ENCODE measurements around the gene NXPH3.

NXPH3 gene

GRCh38 chr17:49580055-49580721 lies 4.5 kb downstream of the NXPH3 start:
- H3K36me3 ChIP-seq (replicated peaks) = no peaks in the 10 kb centered on the region
- TF ChIP-seq, protein P1, sequence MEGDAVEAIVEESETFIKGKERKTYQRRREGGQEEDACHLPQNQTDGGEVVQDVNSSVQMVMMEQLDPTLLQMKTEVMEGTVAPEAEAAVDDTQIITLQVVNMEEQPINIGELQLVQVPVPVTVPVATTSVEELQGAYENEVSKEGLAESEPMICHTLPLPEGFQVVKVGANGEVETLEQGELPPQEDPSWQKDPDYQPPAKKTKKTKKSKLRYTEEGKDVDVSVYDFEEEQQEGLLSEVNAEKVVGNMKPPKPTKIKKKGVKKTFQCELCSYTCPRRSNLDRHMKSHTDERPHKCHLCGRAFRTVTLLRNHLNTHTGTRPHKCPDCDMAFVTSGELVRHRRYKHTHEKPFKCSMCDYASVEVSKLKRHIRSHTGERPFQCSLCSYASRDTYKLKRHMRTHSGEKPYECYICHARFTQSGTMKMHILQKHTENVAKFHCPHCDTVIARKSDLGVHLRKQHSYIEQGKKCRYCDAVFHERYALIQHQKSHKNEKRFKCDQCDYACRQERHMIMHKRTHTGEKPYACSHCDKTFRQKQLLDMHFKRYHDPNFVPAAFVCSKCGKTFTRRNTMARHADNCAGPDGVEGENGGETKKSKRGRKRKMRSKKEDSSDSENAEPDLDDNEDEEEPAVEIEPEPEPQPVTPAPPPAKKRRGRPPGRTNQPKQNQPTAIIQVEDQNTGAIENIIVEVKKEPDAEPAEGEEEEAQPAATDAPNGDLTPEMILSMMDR (IDR thresholded peaks at IDR 0.05; ENCODE audit: low read depth, low read length, missing control alignments) = no peak
- in situ Hi-C loops (cut with HindIII; ENCODE audit: low pct_ligation_motif_present, low sequenced_read_pairs) = no loop called here
- no peak for DNase-seq
- H3K27me3 ChIP-seq (replicated peaks) = peaks cover 8% of the 10 kb centered on the region
- no peak overlapping the region for H3K4me3 ChIP-seq (ENCODE audit: low read depth, low read length)
- no peak overlapping the region for H3K27ac ChIP-seq

DNA sequence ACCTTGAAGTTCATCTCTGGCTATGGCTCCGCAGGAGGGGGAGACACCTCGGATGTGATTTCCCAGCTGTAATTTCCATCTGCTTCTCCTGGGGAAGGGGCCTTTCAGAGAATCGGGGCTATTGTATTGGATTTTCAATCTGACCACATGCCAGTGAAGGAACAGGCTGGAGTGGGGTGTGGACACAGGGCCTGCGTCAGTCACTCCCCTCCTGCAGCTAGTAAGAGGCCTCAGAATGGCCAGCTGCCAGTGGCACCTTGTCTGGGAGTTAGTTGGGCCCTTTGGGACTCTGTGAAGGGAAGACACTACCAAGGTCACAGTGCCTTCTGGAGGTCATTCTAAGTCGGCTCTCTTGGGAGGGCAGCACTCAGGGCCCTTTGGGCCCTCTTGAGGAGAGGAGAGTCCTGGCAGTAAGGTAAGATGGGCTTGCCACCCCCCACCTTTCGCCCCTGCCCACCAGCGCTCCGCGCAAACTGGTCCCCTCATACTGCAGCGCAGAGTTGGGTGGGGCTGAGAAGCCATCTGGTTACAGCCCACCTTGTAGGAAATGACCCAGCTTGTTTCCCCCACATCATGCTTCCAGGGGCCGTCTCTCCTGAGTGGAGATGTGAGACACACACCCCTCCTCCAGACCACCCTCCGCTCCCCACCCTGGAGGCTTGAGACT lies 5.4 kb downstream of the NXPH3 start:
- in situ Hi-C loops (cut with HindIII; ENCODE audit: low pct_ligation_motif_present, low sequenced_read_pairs) = no loop called here
- Histone ChIP-seq H3K27me3 (replicated peaks) (peaks cover 8% of the 10 kb centered on the region), H3K36me3 (replicated peaks) (no peaks in the 10 kb centered on the region), H3K27ac (no peak overlapping the region), H3K4me3 (ENCODE audit: low read depth, low read length) (no peak overlapping the region)
- TF ChIP-seq, protein P1 (IDR thresholded peaks at IDR 0.05; ENCODE audit: low read depth, low read length, missing control alignments) = no peak
- no peak for DNase-seq

DNA sequence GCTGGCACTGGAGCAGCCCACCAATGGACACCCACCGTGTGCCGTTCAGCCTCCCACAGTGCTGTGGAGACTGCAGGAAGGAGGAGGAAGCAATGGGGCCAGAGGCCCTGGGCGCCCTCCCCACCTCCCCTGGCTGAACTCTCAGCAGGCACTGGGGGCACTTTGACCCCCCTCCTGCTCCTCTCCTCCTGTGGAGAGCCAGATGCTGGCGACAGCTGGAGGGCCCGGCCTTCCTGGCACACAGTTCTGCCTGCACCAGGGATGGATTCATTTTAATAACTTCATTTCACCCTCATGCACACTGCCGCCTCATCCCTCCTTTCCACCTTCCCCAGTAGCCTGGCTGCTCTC lies 6.0 kb downstream of the NXPH3 start:
- TF ChIP-seq, protein P1 (IDR thresholded peaks at IDR 0.05; ENCODE audit: low read depth, low read length, missing control alignments) = no peak
- no peak overlapping the region for H3K27ac ChIP-seq
- no peaks in the 10 kb centered on the region for H3K36me3 ChIP-seq (replicated peaks)
- no peak for DNase-seq
- in situ Hi-C loops (cut with HindIII; ENCODE audit: low pct_ligation_motif_present, low sequenced_read_pairs) = no loop called here
- peaks cover 8% of the 10 kb centered on the region for H3K27me3 ChIP-seq (replicated peaks)
- H3K4me3 ChIP-seq (ENCODE audit: low read depth, low read length) = no peak overlapping the region

- in situ Hi-C loops (cut with HindIII; ENCODE audit: low pct_ligation_motif_present, low sequenced_read_pairs) = no loop called here
- no peak overlapping the region for H3K4me3 ChIP-seq (ENCODE audit: low read depth, low read length)
- no peaks in the 10 kb centered on the region for H3K36me3 ChIP-seq (replicated peaks)
- no peak overlapping the region for H3K27ac ChIP-seq
- TF ChIP-seq, protein P1 (IDR thresholded peaks at IDR 0.05; ENCODE audit: low read depth, low read length, missing control alignments) = no peak
- H3K27me3 ChIP-seq (replicated peaks) = peaks cover 6% of the 10 kb centered on the region
- DNase-seq = no peak
These were observed 6.5 kb downstream of the NXPH3 start for GRCh38 chr17:49582055-49582722.

DNA sequence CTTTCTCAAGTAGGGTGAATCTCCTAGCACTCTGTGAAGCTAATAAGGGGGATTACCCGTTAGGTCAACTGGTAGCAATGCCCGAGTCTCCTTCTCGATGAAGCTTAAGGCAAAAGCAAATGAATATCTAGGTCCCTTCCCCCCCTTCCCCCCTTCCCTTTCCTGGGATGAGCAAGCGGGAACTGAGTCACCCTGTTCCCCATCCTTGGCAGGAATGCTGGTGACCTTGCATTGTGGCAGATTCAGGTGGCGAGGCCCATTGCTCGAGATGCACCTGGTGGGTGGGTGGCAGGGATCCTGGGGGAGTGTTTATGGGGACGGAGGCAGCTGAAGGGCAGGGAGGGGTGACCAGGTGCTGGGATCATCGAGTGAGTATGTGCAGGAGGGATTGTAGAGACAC lies 7.1 kb downstream of the NXPH3 start:
- TF ChIP-seq, protein P1 (IDR thresholded peaks at IDR 0.05; ENCODE audit: low read depth, low read length, missing control alignments) = no peak
- in situ Hi-C loops (cut with HindIII; ENCODE audit: low pct_ligation_motif_present, low sequenced_read_pairs) = no loop called here
- no peak for DNase-seq
- H3K36me3 ChIP-seq (replicated peaks) = no peaks in the 10 kb centered on the region
- no peaks in the 10 kb centered on the region for H3K27me3 ChIP-seq (replicated peaks)
- no peak overlapping the region for H3K27ac ChIP-seq
- no peak overlapping the region for H3K4me3 ChIP-seq (ENCODE audit: low read depth, low read length)
